ENCODE data around the gene HP. TPM values are rescaled to one million over a fixed set of nuclear protein-coding genes. Genes with fewer than 3 reads are reported as not detected.

HP gene
- total RNA-seq = not detected in 2 replicates

GRCh38 chr16:72054254-72054847 is at the start of gene HP:
HP (plus strand) TSS chr16:72054505; CDS start chr16:72054653, 148 bp downstream.

GRCh38 chr16:72008424-72009216 is 45.7 kb upstream of the HP start, which contains the start of gene DHODH:
DHODH (plus strand) TSS chr16:72008744; CDS start chr16:72008765, 21 bp downstream.

GRCh38 chr16:72093448-72094265 is 39.4 kb downstream of the HP start, which contains the start of the genes DHX38 and TXNL4B:
DHX38 (plus strand) TSS chr16:72093847; CDS start chr16:72096158, 2,311 bp downstream.
TXNL4B (minus strand) TSS chr16:72093620; CDS start chr16:72090749, 2,871 bp downstream.

Other genes starting within 250 kb of the HP start
- 40.2 and 45.4 TPM in 2 replicates for gene AP1G1, start 245.7 kb upstream of the HP start, total RNA-seq
- gene ATXN1L, start 208.5 kb upstream of the HP start, total RNA-seq = 7.5 and 9.3 TPM in 2 replicates
- 3.7 and 4.0 TPM in 2 replicates for gene ZNF821, start 170.3 kb upstream of the HP start, total RNA-seq
- 109 and 130 TPM in 2 replicates for gene IST1, start 159.0 kb upstream of the HP start, total RNA-seq
- under 0.01 TPM in 2 replicates for gene PKD1L3, start 54.1 kb upstream of the HP start, total RNA-seq
- gene DHODH, start 45.8 kb upstream of the HP start, total RNA-seq = 2.4 and 3.7 TPM in 2 replicates
- gene HPR, start 8.7 kb downstream of the HP start, total RNA-seq = under 0.01 TPM in 1 of 2 replicates, not detected in the other
- 4.6 and 8.6 TPM in 2 replicates for gene TXNL4B, start 39.1 kb downstream of the HP start, total RNA-seq
- 78.6 and 101 TPM in 2 replicates for gene DHX38, start 39.3 kb downstream of the HP start, total RNA-seq
- gene PMFBP1, start 117.7 kb downstream of the HP start, total RNA-seq = under 0.01 and 0.18 TPM in 2 replicates

All from smooth muscle cell of bladder (primary cell).